GM12872 (cell line): ENCODE measurements around the gene SCYGR1.

Experiments used
- TF ChIP-seq, protein P1 (sequence below): IDR thresholded peaks from 3 replicates; pipeline ENCODE4 v1.5.1; 2011; ENCODE audit warnings: low read depth, mild to moderate bottlenecking, low read length, moderate library complexity; ENCODE audit not compliant: insufficient read depth

The SCYGR1 gene

DNA sequence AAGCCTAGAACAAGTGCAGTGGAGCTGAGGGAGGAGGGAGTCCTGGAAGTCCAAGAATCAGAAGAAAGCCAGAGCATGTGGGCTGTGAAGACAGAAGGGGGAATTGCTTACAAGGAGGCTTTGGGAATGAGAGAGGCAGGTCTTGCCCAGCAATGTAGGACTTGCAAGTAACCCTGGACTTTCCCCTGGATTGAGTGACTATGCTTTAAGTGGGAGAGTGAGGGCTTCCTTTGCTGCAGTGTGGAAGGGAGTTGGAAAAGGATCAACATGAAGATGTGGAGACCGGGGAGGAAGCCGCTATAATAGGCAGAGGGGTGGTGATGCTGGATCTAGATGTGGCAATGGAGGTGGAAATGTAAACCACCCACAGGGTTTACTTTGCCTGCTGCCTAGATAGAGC lies 13.8 kb upstream of the SCYGR1 start:
- TF ChIP-seq, protein P1, sequence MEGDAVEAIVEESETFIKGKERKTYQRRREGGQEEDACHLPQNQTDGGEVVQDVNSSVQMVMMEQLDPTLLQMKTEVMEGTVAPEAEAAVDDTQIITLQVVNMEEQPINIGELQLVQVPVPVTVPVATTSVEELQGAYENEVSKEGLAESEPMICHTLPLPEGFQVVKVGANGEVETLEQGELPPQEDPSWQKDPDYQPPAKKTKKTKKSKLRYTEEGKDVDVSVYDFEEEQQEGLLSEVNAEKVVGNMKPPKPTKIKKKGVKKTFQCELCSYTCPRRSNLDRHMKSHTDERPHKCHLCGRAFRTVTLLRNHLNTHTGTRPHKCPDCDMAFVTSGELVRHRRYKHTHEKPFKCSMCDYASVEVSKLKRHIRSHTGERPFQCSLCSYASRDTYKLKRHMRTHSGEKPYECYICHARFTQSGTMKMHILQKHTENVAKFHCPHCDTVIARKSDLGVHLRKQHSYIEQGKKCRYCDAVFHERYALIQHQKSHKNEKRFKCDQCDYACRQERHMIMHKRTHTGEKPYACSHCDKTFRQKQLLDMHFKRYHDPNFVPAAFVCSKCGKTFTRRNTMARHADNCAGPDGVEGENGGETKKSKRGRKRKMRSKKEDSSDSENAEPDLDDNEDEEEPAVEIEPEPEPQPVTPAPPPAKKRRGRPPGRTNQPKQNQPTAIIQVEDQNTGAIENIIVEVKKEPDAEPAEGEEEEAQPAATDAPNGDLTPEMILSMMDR: no peak

DNA sequence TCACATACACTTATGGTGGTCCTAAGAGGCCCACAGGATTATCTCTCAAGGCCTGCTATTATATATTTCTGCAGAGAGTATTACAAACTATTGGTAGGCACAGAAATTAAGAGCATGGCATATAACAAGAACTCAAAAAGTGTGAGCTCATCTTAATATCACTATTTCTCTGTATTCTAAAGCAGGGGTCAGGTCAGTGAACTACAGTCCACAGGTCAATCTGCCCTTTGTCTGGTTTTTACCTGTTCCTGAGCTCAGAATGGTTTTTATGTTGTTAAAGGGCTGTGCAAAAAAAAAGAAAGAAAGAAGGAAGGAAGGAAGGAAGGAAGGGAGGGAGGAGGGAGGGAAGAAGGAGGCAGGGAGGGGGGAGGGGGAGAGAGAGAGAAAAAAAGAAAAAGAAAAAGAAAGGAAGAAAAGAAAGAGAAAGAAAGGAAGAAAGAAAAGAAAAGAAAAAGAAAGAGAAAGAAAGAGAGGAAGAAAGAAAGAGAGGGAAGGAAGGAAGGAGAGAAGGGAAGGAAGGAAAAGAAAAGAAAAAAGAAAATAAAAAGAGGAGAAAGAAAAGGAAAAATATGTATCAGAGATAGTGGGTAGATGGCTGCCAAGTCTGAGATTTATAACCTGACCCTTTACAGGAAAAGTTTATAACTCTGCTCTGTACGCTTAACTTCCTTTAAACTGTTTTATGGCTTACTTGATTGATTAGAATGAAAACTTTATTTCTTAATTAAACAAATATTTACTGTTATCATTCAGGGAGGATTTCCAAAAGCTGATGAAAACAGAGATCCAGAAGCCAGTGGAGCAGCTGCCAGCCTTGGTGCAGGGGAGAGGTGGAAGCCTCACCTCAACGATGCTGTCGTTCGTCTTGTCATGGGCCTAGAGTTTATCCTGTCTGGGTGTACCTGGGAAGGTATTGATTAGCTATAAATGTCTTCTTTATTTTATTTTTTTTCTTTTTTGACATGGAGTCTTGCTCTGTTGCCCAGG lies 11.2 kb upstream of the SCYGR1 start:
- TF ChIP-seq, protein P1: no peak

DNA sequence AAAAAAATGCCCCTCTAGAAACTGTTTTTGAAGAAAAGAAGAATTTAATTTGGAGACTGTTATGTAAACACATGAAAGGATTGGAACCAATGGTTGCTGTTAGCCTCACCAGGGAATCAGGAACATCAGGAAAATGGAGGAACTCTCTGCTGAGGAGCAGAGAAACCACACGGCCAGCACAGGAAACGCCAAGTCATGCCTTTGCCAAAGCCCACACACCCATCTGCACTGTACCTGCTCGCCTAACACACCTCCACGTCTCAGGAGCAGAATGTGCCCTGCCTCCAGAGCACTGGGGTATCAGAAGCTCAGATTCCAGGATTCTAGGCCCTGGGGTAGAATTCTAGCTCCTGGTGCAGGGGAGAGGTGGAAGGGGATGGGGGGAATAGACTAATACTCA lies 9.8 kb upstream of the SCYGR1 start:
- TF ChIP-seq, protein P1: no peak

DNA sequence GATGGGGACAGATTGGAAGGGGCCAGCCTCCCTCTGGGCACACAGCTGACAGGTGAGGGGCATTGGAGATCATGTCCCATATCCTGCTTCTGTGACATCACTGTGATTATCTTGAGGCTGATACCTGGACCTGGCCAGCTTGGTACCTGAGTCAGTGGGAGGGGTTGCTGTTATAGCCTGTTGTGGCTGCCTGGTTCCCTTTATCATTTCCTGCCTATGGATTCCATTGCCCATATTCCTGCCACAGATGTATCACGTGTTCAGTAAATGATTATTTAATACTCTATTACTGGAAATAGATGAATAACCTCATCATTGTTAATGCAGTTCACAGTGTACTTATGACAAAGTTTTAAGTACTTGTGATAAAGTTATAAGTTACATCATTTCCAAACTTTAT lies 7.8 kb upstream of the SCYGR1 start:
- TF ChIP-seq, protein P1: no peak

DNA sequence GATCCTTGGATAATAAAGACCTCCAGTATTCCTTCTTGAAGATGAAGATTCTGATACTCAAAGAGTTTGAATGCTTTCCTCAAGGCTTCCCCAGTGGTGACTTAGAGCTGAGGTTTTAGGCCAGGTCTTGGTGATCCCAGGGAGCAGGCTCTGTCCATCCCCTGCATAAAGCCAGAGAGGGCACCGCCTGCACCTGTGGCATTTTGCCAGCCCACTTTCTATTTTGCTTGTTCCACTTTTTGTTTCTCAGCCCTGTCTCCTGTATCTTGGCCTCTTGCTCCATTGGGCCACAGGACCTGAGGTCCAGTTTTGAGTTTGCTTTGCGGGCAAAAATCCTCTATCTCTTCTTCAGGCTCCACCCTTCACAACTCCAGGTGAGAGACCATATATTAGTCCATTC lies 6.7 kb upstream of the SCYGR1 start:
- TF ChIP-seq, protein P1: no peak

DNA sequence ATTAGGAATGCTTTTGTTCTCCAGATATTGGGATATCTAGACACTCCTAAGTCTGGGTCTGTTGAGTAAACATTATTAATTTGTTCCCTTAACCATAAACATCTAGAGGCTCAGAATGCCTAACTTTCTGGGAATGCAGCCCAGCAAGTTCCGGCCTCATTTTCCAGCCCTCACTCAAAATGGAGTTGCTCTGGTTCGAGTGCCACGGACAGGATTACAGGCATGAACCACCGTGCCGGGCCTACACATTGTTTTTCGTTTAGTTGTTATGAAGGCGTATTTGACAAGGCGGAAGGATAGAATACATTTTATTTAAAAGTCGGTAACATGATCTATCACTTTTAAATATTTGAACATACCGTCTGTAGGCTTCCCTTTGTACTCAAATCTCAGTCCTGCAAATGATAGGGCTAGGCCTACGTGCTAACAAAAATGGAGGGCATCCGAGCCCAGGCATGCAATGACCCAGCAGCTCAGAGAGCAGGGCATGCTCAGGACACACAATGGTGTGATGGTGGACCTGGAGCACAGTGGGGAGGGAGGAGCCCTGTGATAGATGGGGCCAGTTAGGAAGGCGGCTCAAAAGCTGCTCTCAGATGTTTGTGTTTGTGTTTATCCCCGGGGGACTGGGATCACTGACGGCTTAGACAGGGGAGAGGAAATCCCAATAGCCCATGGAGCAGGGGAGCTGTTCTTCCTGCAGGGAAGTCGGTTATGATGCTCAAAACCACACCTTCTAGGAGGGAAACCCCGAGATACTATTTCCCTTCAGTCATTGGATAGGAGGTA lies 2.9 kb upstream of the SCYGR1 start:
- TF ChIP-seq, protein P1: no peak

DNA sequence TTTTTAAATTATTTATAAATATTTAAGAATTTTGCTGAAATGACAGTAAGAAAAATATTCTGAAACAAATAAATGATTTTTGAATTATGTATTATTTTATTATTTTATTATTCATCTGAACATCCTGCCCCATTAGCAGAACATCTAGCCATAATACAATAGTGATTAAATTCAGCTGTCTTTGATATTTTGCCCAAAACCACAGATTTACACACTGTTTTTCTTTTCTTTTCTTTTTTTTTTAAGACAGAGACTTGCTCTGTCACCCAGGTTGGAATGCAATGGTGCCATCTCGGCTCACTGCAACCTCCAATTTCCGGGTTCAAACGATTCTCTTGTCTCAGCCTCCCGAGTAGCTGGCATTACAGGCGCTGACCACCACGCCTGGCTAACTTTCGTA lies 1.9 kb upstream of the SCYGR1 start:
- TF ChIP-seq, protein P1: no peak
